Measurements from ENCODE around the gene EIF5A.

EIF5A gene

GRCh38 chr17:7313890-7314718, 6.7 kb downstream of the EIF5A start:
- no peak for DNase-seq

DNA sequence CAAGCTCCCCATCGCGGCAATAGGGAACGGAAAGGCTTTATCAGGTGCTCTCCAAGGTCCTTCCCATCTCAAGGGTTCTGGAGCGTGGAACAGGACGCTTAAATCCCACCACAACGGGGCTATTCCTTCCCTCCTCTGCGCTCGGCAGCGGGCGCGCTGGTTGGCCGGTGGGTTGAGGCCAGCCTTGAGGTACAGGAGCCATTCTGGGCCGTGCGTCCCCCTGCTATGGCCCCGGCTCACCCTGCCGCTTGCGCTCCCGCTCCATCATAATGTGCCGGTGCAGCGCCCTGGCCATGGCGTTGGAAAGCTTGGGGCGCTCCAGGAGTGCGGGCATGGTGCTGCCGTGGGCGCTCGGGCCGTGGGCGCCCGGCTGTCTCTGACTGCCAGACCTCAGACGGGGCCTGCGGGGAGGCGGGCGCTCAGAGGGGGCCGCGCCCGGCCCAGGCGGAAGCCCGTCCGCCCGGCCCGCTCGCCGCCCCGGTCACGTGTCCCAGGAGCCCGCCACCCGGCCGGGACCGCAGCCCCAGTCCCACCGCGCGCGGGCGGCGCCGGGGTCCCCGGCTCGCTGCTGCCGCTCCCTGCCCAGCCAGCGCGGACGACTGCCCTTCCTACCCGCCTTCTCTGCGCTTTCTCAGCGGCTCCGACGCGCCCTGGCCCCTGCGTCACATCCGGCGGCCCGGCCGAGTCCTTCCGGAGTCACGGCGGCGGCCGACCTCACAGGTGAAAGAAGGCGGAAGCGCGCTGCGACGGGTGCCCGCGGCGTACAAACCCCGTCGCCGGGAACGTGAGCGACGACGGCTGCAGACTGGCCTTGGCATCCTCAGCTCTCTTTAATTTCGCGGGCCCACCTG, 7.5 kb downstream of the EIF5A start, which contains the start of gene GPS2:
Gene GPS2, minus strand, starts transcription at position 642 of the 851 bp plus-strand sequence. Its CDS starts 308 bp downstream, at position 334.
- peak; percentile 89 to 93 for DNase-seq

DNA sequence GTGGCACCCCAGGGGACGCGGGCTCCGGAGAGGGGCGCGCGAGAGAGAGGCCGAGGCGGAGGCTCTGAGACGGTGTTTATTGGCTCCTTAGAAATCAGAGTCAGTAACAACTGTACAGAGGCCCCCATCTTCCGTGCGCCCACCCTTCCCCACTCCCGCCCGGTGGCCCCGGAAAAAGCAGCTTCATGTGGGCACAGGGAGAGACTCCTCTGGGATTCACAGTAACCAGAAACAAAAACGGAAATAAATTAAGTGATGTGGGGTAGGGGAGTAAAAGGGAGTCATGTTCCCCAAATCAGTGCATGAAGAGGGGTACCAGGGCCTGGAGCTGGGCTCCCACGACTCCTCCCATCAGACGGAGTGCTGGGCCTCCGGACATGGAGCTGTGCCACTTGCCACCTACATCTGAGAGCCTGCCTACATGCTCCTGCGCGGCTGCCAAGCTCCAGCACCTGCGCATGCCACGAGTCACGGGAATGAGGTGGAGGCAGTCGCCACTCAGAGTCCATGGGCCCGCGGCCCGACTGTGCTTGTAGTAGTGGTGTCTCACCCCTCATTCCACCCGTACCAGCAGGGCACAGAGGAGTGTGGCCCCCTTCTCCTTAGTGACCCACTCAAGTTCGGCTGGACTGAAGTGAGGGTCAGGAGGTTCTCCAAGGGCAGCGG, 8.3 kb downstream of the EIF5A start:
- peak in 1 of 2 experiments; percentile 23 for DNase-seq

- no peak for DNase-seq
Measured at GRCh38 chr17:7317161-7317803, 9.9 kb downstream of the EIF5A start.

GRCh38 chr17:7318121-7318860, 10.9 kb downstream of the EIF5A start:
- no peak for DNase-seq

GRCh38 chr17:7321466-7321865, 14.0 kb downstream of the EIF5A start:
- DNase-seq = no peak

GRCh38 chr17:7322520-7323194, 15.2 kb downstream of the EIF5A start:
- DNase-seq = no peak

GRCh38 chr17:7323731-7324437, 16.5 kb downstream of the EIF5A start:
- peak; percentile 22 to 23 for DNase-seq

GRCh38 chr17:7324438-7324779, 17.0 kb downstream of the EIF5A start:
- no peak for DNase-seq

DNA sequence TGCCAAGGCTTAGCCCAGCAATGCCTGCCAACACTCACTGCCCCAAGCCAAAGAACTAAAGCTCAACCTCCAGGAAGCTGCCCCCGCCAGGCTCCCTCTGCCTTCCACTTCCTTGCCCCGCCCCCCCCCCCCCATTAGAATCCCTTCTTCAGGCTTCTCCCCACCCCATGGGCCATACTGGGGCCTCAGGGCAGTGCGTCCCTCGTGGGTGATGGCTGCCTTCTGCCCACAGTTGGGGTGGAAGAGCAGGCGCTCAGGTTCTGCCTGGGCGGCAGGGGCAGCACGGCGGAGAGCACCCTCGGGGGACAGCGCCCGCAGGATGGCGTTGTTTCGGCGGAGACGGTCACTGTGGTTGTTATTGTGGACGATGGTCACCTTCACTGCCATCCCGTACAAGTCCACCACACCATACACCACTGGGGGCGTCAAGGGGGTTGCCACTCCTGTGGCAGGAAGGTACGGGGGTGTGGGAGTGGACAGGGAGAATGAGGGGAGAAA, 17.7 kb downstream of the EIF5A start:
- no peak for DNase-seq

- DNase-seq = no peak
Measured at GRCh38 chr17:7326186-7326585, 18.8 kb downstream of the EIF5A start.

- no peak for DNase-seq
Measured at GRCh38 chr17:7327056-7327455, 19.6 kb downstream of the EIF5A start.

GRCh38 chr17:7327501-7327900, 20.1 kb downstream of the EIF5A start:
- no peak for DNase-seq

GRCh38 chr17:7328009-7328408, 20.6 kb downstream of the EIF5A start:
- DNase-seq = no peak

DNA sequence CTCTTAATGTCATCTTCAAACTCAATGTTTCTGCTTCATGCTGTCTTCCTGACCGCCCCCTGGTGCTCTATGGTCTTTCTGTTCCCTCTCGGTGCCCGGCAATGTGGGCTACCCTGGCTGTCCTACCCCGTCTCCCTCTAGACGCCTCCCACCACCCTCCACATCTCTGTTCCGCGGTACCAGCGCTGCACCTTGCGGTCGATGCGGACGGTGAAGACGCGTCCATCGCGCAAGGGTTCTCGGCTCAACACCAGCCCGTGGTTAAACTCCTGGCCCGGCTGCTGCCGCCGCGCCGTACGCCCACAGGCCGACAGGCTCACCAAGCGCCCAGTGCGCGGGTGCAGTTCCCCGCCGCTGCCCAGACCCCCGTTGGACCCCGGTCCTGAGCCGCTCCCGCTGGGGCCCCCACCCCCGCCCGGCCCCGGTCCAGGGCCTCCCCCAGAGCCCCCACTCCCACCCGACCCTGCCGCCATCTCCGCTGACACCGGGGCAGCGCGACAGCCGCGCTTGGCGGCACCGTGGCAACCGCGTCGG, 21.5 kb downstream of the EIF5A start, which contains the start of gene NEURL4:
Gene NEURL4, minus strand, starts transcription at position 496 of the 534 bp plus-strand sequence. Its CDS starts 23 bp downstream, at position 473.
- no peak for DNase-seq

- peak; percentile 100 for DNase-seq
Measured at GRCh38 chr17:7329374-7329996, 22.1 kb downstream of the EIF5A start.

DNA sequence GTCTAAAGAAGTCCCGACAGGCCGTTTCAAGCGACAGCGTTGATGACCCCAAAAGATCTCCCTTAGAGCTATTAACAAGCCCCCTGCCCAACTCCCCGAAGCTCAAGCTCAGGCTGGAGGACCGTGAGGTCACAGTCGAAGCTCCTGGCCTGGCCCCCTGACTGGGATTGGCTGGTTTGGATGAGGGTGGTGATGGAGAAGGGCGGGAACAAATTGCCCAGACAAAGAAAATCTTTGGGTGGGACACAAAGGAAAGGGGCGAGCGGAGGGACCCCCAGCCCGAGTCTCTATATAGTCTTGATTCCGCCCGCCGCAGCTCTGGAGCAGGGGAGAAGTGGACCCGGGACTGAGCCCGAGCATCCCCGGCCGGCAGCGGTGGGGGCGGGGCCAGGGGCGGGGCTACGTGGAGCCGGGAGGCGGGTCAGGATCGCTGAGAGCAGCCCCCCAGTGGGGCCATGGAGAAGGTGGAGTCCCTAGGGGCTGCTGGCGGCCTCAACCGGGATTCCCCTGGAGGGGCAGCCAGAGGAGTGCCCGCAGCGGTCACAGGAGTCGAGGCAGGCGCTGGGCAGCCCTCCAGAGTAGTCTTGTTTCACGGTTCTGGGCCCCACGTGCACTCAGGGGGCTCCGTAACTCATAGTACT, 22.7 kb downstream of the EIF5A start:
- peak; percentile 77 to 90 for DNase-seq

- DNase-seq = no peak
Measured at GRCh38 chr17:7330638-7331015, 23.2 kb downstream of the EIF5A start.

DNA sequence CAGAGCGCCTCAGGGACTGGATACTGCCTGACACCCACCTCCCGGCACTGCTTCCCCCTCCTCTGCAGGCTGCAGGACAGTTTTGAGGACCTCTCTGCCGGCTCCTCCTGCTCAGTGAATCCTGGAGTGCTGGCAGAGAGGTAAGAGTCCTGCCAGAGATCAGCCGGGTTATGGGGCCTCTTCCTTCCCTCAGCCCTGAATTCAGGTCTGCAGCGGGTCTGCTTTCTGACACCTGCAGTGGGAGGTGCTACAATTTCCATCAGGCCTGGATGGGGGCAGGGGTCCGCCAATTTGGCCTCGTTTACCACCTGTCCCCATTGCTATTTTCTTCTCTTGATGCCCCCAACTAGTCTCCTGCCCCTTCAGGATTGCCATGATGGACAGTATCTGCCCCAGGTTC, 24.7 kb downstream of the EIF5A start:
- DNase-seq = no peak

Measured in SHP77 (cell line).